Liver (tissue), 9 donors: Measurements from ENCODE around the gene CYBRD1. TPM values are rescaled to one million over a fixed set of nuclear protein-coding genes. Genes with fewer than 3 reads are reported as not detected.

ENCODE experiments used
- DNase-seq: peaks from one replicate; pipeline ENCODE4 v3.0.0-alpha.2; 2017; ENCODE audit warnings: low spot score
- H3K27ac ChIP-seq, 2 donors: one replicate each; pipeline ENCODE4 v1.7.0; 2013; ENCODE audit warnings: inconsistent platforms in 2 of 2, low read length in 2 of 2, control low read depth in 1 of 2, low read depth in 1 of 2, mild to moderate bottlenecking in 1 of 2
- H3K27me3 ChIP-seq, 4 donors: one replicate each; pipeline versions ENCODE4 v1.6.1 to v1.7.0; 2013; ENCODE audit warnings: low read length in 3 of 4, inconsistent platforms in 1 of 4, mild to moderate bottlenecking in 1 of 4, moderate library complexity in 1 of 4; ENCODE audit not compliant: control insufficient read depth in 4 of 4, insufficient read depth in 4 of 4
- H3K36me3 ChIP-seq, 4 donors: one replicate each; pipeline versions ENCODE4 v1.6.1 to v1.7.0; 2013; ENCODE audit warnings: low read length in 3 of 4, mild to moderate bottlenecking in 3 of 4, low read depth in 1 of 4, moderate library complexity in 1 of 4; ENCODE audit not compliant: control insufficient read depth in 4 of 4, insufficient read depth in 3 of 4
- H3K4me1 ChIP-seq, 4 donors: one replicate each; pipeline versions ENCODE4 v1.6.1 to v1.7.0; 2013; ENCODE audit warnings: low read length in 3 of 4, mild to moderate bottlenecking in 3 of 4, moderate library complexity in 1 of 4; ENCODE audit not compliant: control insufficient read depth in 4 of 4, insufficient read depth in 4 of 4
- H3K4me3 ChIP-seq, 3 donors: one replicate each; pipeline versions ENCODE4 v1.6.1 to v1.7.0; 2013; ENCODE audit warnings: low read length in 3 of 3, control low read depth in 1 of 3, low read depth in 1 of 3, mild to moderate bottlenecking in 1 of 3
- H3K9ac ChIP-seq, 2 donors: one replicate each; pipeline ENCODE4 v1.7.0; 2013; ENCODE audit warnings: low read length in 2 of 2, mild to moderate bottlenecking in 2 of 2, moderate library complexity in 2 of 2, control low read depth in 1 of 2, low read depth in 1 of 2
- H3K9me3 ChIP-seq, 4 donors: one replicate each; pipeline versions ENCODE4 v1.6.1 to v1.7.0; 2013; ENCODE audit warnings: low read length in 3 of 4; ENCODE audit not compliant: control insufficient read depth in 4 of 4
- ATF3 ChIP-seq: IDR thresholded peaks from 2 replicates; pipeline ENCODE4 v1.6.1; 2016; ENCODE audit warnings: antibody characterized with exemption
- CTCF ChIP-seq: fragments of 150-350 bp; IDR thresholded peaks from 2 replicates; pipeline ENCODE4 v1.5.1; 2017; ENCODE audit warnings: improper control_type of control experiment, low read depth, low read length; ENCODE audit not compliant: missing input control
- EGR1 ChIP-seq, 2 donors: IDR thresholded peaks; 2 replicates each; pipeline ENCODE4 v1.6.1; 2016 to 2018; ENCODE audit warnings: antibody characterized with exemption in 2 of 2, low read depth in 2 of 2
- FOXA2 ChIP-seq: IDR thresholded peaks from 2 replicates; pipeline ENCODE4 v1.6.1; 2016; ENCODE audit warnings: antibody characterized with exemption
- GABPA ChIP-seq, 2 donors: IDR thresholded peaks in 1 of 2; conservative IDR thresholded peaks in 1 of 2; 2 replicates each; pipeline ENCODE4 v1.6.1; 2016; ENCODE audit warnings: antibody characterized with exemption in 2 of 2, mild to moderate bottlenecking in 1 of 2, moderate library complexity in 1 of 2
- HNF4A ChIP-seq, 2 donors: conservative IDR thresholded peaks; 2 replicates each; pipeline ENCODE4 v1.6.1; 2016; ENCODE audit warnings: antibody characterized with exemption in 2 of 2, mild to moderate bottlenecking in 2 of 2
- HNF4G ChIP-seq: IDR thresholded peaks from 2 replicates; pipeline ENCODE4 v1.6.1; 2016; ENCODE audit warnings: antibody characterized with exemption
- JUND ChIP-seq, 2 donors: IDR thresholded peaks; 2 replicates each; pipeline ENCODE4 v1.6.1; 2016; ENCODE audit warnings: antibody characterized with exemption in 2 of 2
- NR2F2 ChIP-seq: IDR thresholded peaks from 2 replicates; pipeline ENCODE4 v1.6.1; 2016; ENCODE audit warnings: antibody characterized with exemption
- RAD21 ChIP-seq, 2 donors: IDR thresholded peaks; 2 replicates each; pipeline ENCODE4 v1.6.1; 2016; ENCODE audit warnings: antibody characterized with exemption in 2 of 2, mild to moderate bottlenecking in 2 of 2
- REST ChIP-seq: IDR thresholded peaks from 2 replicates; pipeline ENCODE4 v1.6.1; 2016; ENCODE audit warnings: antibody characterized with exemption, mild to moderate bottlenecking
- RXRA ChIP-seq, 2 donors: IDR thresholded peaks; 2 replicates each; pipeline ENCODE4 v1.6.1; 2017 to 2018; ENCODE audit warnings: antibody characterized with exemption in 2 of 2, mild to moderate bottlenecking in 1 of 2
- SP1 ChIP-seq: IDR thresholded peaks from 2 replicates; pipeline ENCODE4 v1.6.1; 2018; ENCODE audit warnings: antibody characterized with exemption, mild to moderate bottlenecking
- YY1 ChIP-seq: IDR thresholded peaks from 2 replicates; pipeline ENCODE4 v1.6.1; 2016; ENCODE audit warnings: antibody characterized with exemption, mild to moderate bottlenecking
- ZBTB33 ChIP-seq: IDR thresholded peaks from 2 replicates; pipeline ENCODE4 v1.6.1; 2016; ENCODE audit warnings: antibody characterized with exemption
- WGBS: extraction: QIAGEN DNeasy Blood & Tissue Kit; methylation state at CpG from one replicate; pipeline ENCODE4 v1.1.7; 2013; 5-methylcytosine and 5-hydroxymethylcytosine counted together
- polyA plus RNA-seq, 2 donors: library from polyadenylated mRNA; stranded (reverse) in 1 of 2; unstranded in 1 of 2; fragments of 200-250 nt in 1 of 2; fragments of >200 nt in 1 of 2; fragmentation: Nextera tagmentation in 1 of 2; extraction: Ambion mirVana in 1 of 2; gene quantifications; one replicate each; pipeline versions ENCODE4 v1.2.1 to v1.2.3, GENCODE V29; 2013 to 2015
- total RNA-seq, 2 donors: library from RNA; depleted of rRNA; stranded (reverse); fragments of >200 nt; gene quantifications; one replicate each; pipeline ENCODE4 v1.2.3, GENCODE V29; 2014
- donor health status: healthy.
- donor health status: healthy.
- donor health status: healthy.
- donor health status: healthy.
- donor health status: healthy.

CYBRD1 gene
- total and polyA plus RNA-seq, 4 donors, result 5.8 to 51.1 (median 9.4) TPM

- no peak overlapping the region for H3K4me3 ChIP-seq
- H3K27ac ChIP-seq, result no peak overlapping the region
- H3K27me3 ChIP-seq, result no peaks in the 10 kb centered on the region
- TF ChIP-seq ZBTB33 (no peak), RXRA (IDR thresholded peaks at IDR 0.05) (no peak), FOXA2 (no peak)
- DNase-seq, result no peak
- H3K4me1 ChIP-seq, result no peaks in the 10 kb centered on the region
- no peaks in the 10 kb centered on the region for H3K9me3 ChIP-seq
- no peak overlapping the region for H3K9ac ChIP-seq
- H3K36me3 ChIP-seq, result no peaks in the 10 kb centered on the region
- 71% methylated on average over 7 of the region's 7 CpGs for WGBS
Observed at GRCh38 chr2:171531291-171531690, 9.0 kb downstream of the CYBRD1 start.

- 73% methylated on average over 3 of the region's 3 CpGs for WGBS
- no peaks in the 10 kb centered on the region for H3K9me3 ChIP-seq
- no peaks in the 10 kb centered on the region for H3K36me3 ChIP-seq
- TF ChIP-seq YY1, result no peak
- TF ChIP-seq JUND (IDR thresholded peaks at IDR 0.05), result no peak
- no peak for TF ChIP-seq ZBTB33
- no peak for TF ChIP-seq NR2F2
- no peak for TF ChIP-seq HNF4G
- no peak for TF ChIP-seq CTCF
- TF ChIP-seq EGR1 (IDR thresholded peaks at IDR 0.05; ENCODE audit: low read depth in 2 of 2), result no peak
- no peak for TF ChIP-seq ATF3
- no peaks in the 10 kb centered on the region for H3K4me1 ChIP-seq
- H3K27me3 ChIP-seq, result no peaks in the 10 kb centered on the region
- H3K4me3 ChIP-seq, result no peak overlapping the region
- DNase-seq, result no peak
- H3K27ac ChIP-seq, result no peak overlapping the region
- no peak overlapping the region for H3K9ac ChIP-seq
Observed at GRCh38 chr2:171531836-171532450, 9.7 kb downstream of the CYBRD1 start.

- H3K9ac ChIP-seq, result no peak overlapping the region
- H3K27ac ChIP-seq, result no peak overlapping the region
- 92% methylated on average over 1 of the region's 1 CpG for WGBS
- H3K9me3 ChIP-seq, result no peaks in the 10 kb centered on the region
- no peak overlapping the region for H3K4me3 ChIP-seq
- no peaks in the 10 kb centered on the region for H3K27me3 ChIP-seq
- DNase-seq, result no peak
- no peaks in the 10 kb centered on the region for H3K36me3 ChIP-seq
- no peaks in the 10 kb centered on the region for H3K4me1 ChIP-seq
- TF ChIP-seq SP1 (no peak), FOXA2 (no peak), HNF4A (conservative IDR thresholded peaks at IDR 0.05) (no peak), GABPA (IDR thresholded peaks at IDR 0.05 in 1 of 2, conservative IDR thresholded peaks at IDR 0.05 in 1 of 2) (no peak), EGR1 (IDR thresholded peaks at IDR 0.05; ENCODE audit: low read depth in 2 of 2) (no peak), REST (no peak), HNF4G (no peak), ATF3 (no peak), RXRA (IDR thresholded peaks at IDR 0.05) (no peak), NR2F2 (no peak), RAD21 (IDR thresholded peaks at IDR 0.05) (no peak)
Observed at GRCh38 chr2:171533331-171533730, 11.1 kb downstream of the CYBRD1 start.
